Esophagus squamous epithelium (tissue), 4 donors: ENCODE data around the gene HAPSTR1.

Experiments used
- POLR2A ChIP-seq, 4 donors: fragments of 450-650 bp; IDR thresholded peaks; one replicate each; pipeline ENCODE4 v1.6.1; 2017; ENCODE audit warnings: antibody characterized with exemption in 4 of 4, mild to moderate bottlenecking in 4 of 4, moderate library complexity in 3 of 4
- TF ChIP-seq, protein P1 (sequence below), 6 experiments: fragments of 450-650 bp in 4 of 6; fragments of 200-600 bp in 2 of 6; sonication (generic) in 2 of 6; IDR thresholded peaks; one replicate each; pipeline ENCODE4 v1.5.1; 2016 to 2019; ENCODE audit warnings: antibody characterized with exemption in 6 of 6, mild to moderate bottlenecking in 4 of 6, moderate library complexity in 4 of 6

DNA sequence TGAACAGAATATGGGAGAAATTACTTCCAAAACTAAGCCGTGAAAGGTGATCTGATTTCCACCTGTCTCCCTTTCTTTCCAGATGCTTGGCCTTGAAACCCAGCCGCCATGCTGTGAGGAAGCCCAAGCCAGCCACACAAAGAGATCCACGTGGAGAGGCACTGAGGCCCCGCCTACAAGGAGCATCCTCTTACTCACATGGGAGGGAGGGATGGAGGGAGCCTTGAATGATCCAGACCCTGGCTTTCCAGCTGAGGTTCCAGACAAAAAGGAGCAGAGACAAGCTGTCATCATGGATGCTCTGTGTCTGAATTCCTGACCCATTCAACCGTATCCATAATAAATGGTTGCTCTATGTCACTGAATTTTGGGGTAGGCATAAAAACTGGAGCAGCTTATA, 48.9 kb upstream of the HAPSTR1 start:
- TF ChIP-seq, protein P1, sequence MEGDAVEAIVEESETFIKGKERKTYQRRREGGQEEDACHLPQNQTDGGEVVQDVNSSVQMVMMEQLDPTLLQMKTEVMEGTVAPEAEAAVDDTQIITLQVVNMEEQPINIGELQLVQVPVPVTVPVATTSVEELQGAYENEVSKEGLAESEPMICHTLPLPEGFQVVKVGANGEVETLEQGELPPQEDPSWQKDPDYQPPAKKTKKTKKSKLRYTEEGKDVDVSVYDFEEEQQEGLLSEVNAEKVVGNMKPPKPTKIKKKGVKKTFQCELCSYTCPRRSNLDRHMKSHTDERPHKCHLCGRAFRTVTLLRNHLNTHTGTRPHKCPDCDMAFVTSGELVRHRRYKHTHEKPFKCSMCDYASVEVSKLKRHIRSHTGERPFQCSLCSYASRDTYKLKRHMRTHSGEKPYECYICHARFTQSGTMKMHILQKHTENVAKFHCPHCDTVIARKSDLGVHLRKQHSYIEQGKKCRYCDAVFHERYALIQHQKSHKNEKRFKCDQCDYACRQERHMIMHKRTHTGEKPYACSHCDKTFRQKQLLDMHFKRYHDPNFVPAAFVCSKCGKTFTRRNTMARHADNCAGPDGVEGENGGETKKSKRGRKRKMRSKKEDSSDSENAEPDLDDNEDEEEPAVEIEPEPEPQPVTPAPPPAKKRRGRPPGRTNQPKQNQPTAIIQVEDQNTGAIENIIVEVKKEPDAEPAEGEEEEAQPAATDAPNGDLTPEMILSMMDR (IDR thresholded peaks at IDR 0.05) = no peak
- no peak for TF ChIP-seq POLR2A (IDR thresholded peaks at IDR 0.05)
